Mesenchymal stem cell (in vitro differentiated cells and primary cell): Measurements from ENCODE around the gene RPH3AL.

Source experiments
- DNase-seq: peaks from one replicate; pipeline ENCODE4 v3.0.0-alpha.2; 2013
- H2AFZ ChIP-seq: one replicate; pipeline ENCODE4 v1.6.1; 2013; ENCODE audit warnings: low read depth, mild to moderate bottlenecking, control low read depth, inconsistent platforms, low read length, moderate library complexity
- H2AK5ac ChIP-seq: 2 replicates; pipeline ENCODE4 v1.6.1; 2013; ENCODE audit warnings: low read length, moderate library complexity, mild to moderate bottlenecking, inconsistent platforms; ENCODE audit not compliant: severe bottlenecking
- H2BK120ac ChIP-seq: one replicate; pipeline ENCODE4 v1.6.1; 2013; ENCODE audit warnings: low read depth, mild to moderate bottlenecking, inconsistent platforms, low read length, moderate library complexity
- H2BK12ac ChIP-seq, 2 experiments: one replicate each; pipeline ENCODE4 v1.6.1; 2013; ENCODE audit warnings: inconsistent platforms in 2 of 2, low read length in 2 of 2, mild to moderate bottlenecking in 2 of 2, moderate library complexity in 2 of 2, control low read depth in 1 of 2
- H2BK15ac ChIP-seq: one replicate; pipeline ENCODE4 v1.6.1; 2013; ENCODE audit warnings: mild to moderate bottlenecking, low read depth, inconsistent platforms; ENCODE audit not compliant: poor library complexity, severe bottlenecking
- H2BK5ac ChIP-seq: 2 replicates; pipeline ENCODE4 v1.6.1; 2013; ENCODE audit warnings: low read depth, mild to moderate bottlenecking, low read length, control low read depth, inconsistent platforms; ENCODE audit not compliant: poor library complexity, severe bottlenecking
- H3K14ac ChIP-seq, 2 experiments: one replicate each; pipeline ENCODE4 v1.6.1; 2013; ENCODE audit warnings: inconsistent platforms in 2 of 2, low read length in 2 of 2, control low read depth in 1 of 2, mild to moderate bottlenecking in 1 of 2, moderate library complexity in 1 of 2
- H3K18ac ChIP-seq, 2 experiments: one replicate each; pipeline ENCODE4 v1.6.1; 2013; ENCODE audit warnings: inconsistent platforms in 2 of 2, low read length in 2 of 2, control low read depth in 1 of 2, low read depth in 1 of 2, mild to moderate bottlenecking in 1 of 2
- H3K23ac ChIP-seq, 2 experiments: one replicate each; pipeline ENCODE4 v1.6.1; 2013; ENCODE audit warnings: inconsistent platforms in 2 of 2, low read length in 2 of 2, mild to moderate bottlenecking in 2 of 2, moderate library complexity in 2 of 2, control low read depth in 1 of 2
- H3K27ac ChIP-seq: 2 replicates; pipeline ENCODE4 v1.5.1; 2013; ENCODE audit warnings: mild to moderate bottlenecking, moderate library complexity, low read length, control low read depth, inconsistent platforms; ENCODE audit not compliant: poor library complexity, severe bottlenecking
- H3K27me3 ChIP-seq, 2 experiments: 2 replicates each; pipeline versions ENCODE4 v1.6.1 to v1.7.0; 2013; ENCODE audit warnings: low read length in 2 of 2, mild to moderate bottlenecking in 2 of 2, moderate library complexity in 2 of 2, control low read depth in 1 of 2, inconsistent platforms in 1 of 2; ENCODE audit not compliant: control insufficient read depth in 1 of 2, insufficient read depth in 1 of 2
- H3K36me3 ChIP-seq, 2 experiments: 2 replicates each; pipeline versions ENCODE4 v1.6.1 to v1.7.0; 2013; ENCODE audit warnings: low read length in 2 of 2, control low read depth in 1 of 2, inconsistent platforms in 1 of 2, low read depth in 1 of 2, mild to moderate bottlenecking in 1 of 2; ENCODE audit not compliant: insufficient read depth in 2 of 2, control insufficient read depth in 1 of 2
- H3K4ac ChIP-seq, 2 experiments: one replicate each; pipeline ENCODE4 v1.6.1; 2013; ENCODE audit warnings: inconsistent platforms in 2 of 2, low read length in 2 of 2, mild to moderate bottlenecking in 2 of 2, moderate library complexity in 2 of 2, control low read depth in 1 of 2, low read depth in 1 of 2
- H3K4me1 ChIP-seq: 2 replicates; pipeline ENCODE4 v1.6.1; 2013; ENCODE audit warnings: low read depth, low read length, control low read depth; ENCODE audit not compliant: control insufficient read depth, insufficient read depth
- H3K4me2 ChIP-seq: 2 replicates; pipeline ENCODE4 v1.6.1; 2013; ENCODE audit warnings: low read length, mild to moderate bottlenecking, inconsistent platforms; ENCODE audit not compliant: poor library complexity, severe bottlenecking
- H3K4me3 ChIP-seq, 2 experiments: 2 replicates each; pipeline versions ENCODE4 v1.5.1 to v1.7.0; 2013; ENCODE audit warnings: low read length in 2 of 2, mild to moderate bottlenecking in 2 of 2, control low read depth in 1 of 2, low read depth in 1 of 2; ENCODE audit not compliant: insufficient read depth in 1 of 2
- H3K79me1 ChIP-seq: replicated peaks from 2 replicates; pipeline ENCODE4 v1.6.1; 2013; ENCODE audit warnings: mild to moderate bottlenecking, control low read depth, low read length, inconsistent platforms; ENCODE audit not compliant: poor library complexity, severe bottlenecking
- H3K9ac ChIP-seq: 2 replicates; pipeline ENCODE4 v1.7.0; 2013; ENCODE audit warnings: mild to moderate bottlenecking, low read length, moderate library complexity
- H3K9me3 ChIP-seq: 2 replicates; pipeline ENCODE4 v1.7.0; 2013; ENCODE audit warnings: mild to moderate bottlenecking, low read length; ENCODE audit not compliant: control insufficient read depth
- H4K8ac ChIP-seq: one replicate; pipeline ENCODE4 v1.6.1; 2013; ENCODE audit warnings: inconsistent platforms, mild to moderate bottlenecking, low read length, moderate library complexity
- H4K91ac ChIP-seq: one replicate; pipeline ENCODE4 v1.6.1; 2013; ENCODE audit warnings: mild to moderate bottlenecking, low read length, inconsistent platforms
- WGBS: methylation state at CpG from one replicate; pipeline ENCODE4 v1.1.7; 2013; ENCODE audit warnings: mixed read lengths; 5-methylcytosine and 5-hydroxymethylcytosine counted together

RPH3AL gene

GRCh38 chr17:213286-214105 lies 139.1 kb downstream of the RPH3AL start:
- Histone ChIP-seq H3K36me3 (peaks cover 0 to 19% of the 10 kb centered on the region in 2 experiments), H3K4ac (no peak overlapping the region), H3K23ac (no peak overlapping the region), H3K27ac (no peak overlapping the region), H2BK120ac (no peak overlapping the region), H3K27me3 (peaks cover 0 to 10% of the 10 kb centered on the region in 2 experiments), H3K4me2 (no peak overlapping the region), H3K4me3 (no peak overlapping the region), H4K8ac (no peak overlapping the region), H2AFZ (no peak overlapping the region), H3K79me1 (no peaks in the 10 kb centered on the region), H3K9me3 (no peaks in the 10 kb centered on the region), H3K4me1 (peaks cover 11% of the 10 kb centered on the region), H4K91ac (no peak overlapping the region), H2AK5ac (no peak overlapping the region), H2BK12ac (no peak overlapping the region), H3K14ac (no peak overlapping the region), H3K9ac (no peak overlapping the region), H2BK15ac (no peak overlapping the region), H2BK5ac (no peak overlapping the region), H3K18ac (no peak overlapping the region)
- DNase-seq: no peak
- 96% methylated on average over 23 of the region's 25 CpGs for WGBS

GRCh38 chr17:210402-210801 lies 142.2 kb downstream of the RPH3AL start:
- DNase-seq: no peak
- WGBS: 98% methylated on average over 5 of the region's 8 CpGs
- Histone ChIP-seq H3K14ac (no peak overlapping the region), H3K9ac (no peak overlapping the region), H3K27ac (no peak overlapping the region), H2BK12ac (no peak overlapping the region), H4K91ac (no peak overlapping the region), H3K79me1 (no peaks in the 10 kb centered on the region), H3K4me1 (peaks cover 9% of the 10 kb centered on the region), H3K36me3 (peaks cover 0 to 19% of the 10 kb centered on the region in 2 experiments), H4K8ac (no peak overlapping the region), H2BK5ac (no peak overlapping the region), H2BK120ac (no peak overlapping the region), H3K4ac (no peak overlapping the region), H3K23ac (no peak overlapping the region), H2AFZ (no peak overlapping the region), H3K9me3 (no peaks in the 10 kb centered on the region), H3K4me3 (no peak overlapping the region), H3K4me2 (no peak overlapping the region), H2BK15ac (no peak overlapping the region), H2AK5ac (no peak overlapping the region), H3K27me3 (peaks cover 8 to 33% of the 10 kb centered on the region in 2 experiments), H3K18ac (no peak overlapping the region)

DNA sequence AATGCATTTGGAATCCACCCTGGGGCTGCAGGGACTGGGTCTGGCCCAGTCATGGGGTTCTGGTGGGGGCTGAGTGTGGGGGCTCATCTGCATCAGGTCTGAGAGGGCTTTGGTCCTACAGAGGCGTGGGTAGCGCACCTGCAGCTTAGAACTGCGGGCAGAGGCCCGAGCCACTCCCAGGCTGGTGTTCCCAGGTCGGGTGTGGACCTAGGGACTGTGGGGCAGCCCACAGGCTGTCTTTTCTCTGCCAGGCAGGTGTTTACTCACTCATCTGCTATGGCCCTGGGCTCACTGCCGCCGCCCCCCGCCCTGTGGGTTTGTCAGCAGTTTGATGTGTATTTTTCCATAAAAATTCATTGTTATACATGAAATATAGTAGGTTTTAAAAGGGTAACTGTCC lies 144.2 kb downstream of the RPH3AL start:
- no peak overlapping the region for H3K23ac ChIP-seq
- 97% methylated on average over 5 of the region's 8 CpGs for WGBS
- H3K27ac ChIP-seq: no peak overlapping the region

DNA sequence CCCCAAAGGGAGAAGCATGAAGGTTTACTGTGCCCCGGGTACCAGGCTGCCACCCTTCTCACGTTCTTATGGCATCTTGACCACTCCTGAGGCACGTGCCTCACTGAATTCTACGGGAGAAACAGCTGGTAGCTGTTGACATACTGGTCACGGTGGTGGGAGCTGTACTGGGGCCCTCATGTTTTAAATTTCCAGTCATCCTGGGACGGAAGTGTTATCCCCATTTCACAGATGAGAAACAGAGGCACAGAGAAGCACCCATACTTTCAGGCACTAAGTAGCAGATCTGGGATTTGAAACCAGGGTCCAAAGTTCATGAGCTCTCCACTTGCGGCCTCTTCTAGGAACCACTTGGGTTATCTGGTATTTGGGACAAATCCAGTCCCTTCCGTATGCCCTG lies 144.8 kb downstream of the RPH3AL start:
- Histone ChIP-seq H3K27ac (no peak overlapping the region), H2BK120ac (no peak overlapping the region), H3K4me2 (no peak overlapping the region), H2BK12ac (no peak overlapping the region), H3K27me3 (peaks cover 8 to 49% of the 10 kb centered on the region in 2 experiments), H3K4ac (no peak overlapping the region), H3K18ac (no peak overlapping the region), H3K36me3 (peaks cover 0 to 8% of the 10 kb centered on the region in 2 experiments), H2AFZ (no peak overlapping the region), H3K14ac (no peak overlapping the region), H4K91ac (no peak overlapping the region), H4K8ac (no peak overlapping the region), H3K4me1 (peaks cover 3% of the 10 kb centered on the region), H2BK15ac (no peak overlapping the region), H3K9me3 (no peaks in the 10 kb centered on the region), H3K23ac (no peak overlapping the region), H2AK5ac (no peak overlapping the region), H3K79me1 (no peaks in the 10 kb centered on the region), H3K9ac (no peak overlapping the region), H2BK5ac (no peak overlapping the region), H3K4me3 (no peak overlapping the region)
- WGBS: 90% methylated on average over 8 of the region's 8 CpGs
- no peak for DNase-seq

More for the DNA sequence above, 144.2 kb downstream of the RPH3AL start:
- H3K79me1 ChIP-seq: no peaks in the 10 kb centered on the region
- H3K14ac ChIP-seq: no peak overlapping the region
- no peaks in the 10 kb centered on the region for H3K9me3 ChIP-seq
- no peak overlapping the region for H2AK5ac ChIP-seq
- no peak overlapping the region for H2BK120ac ChIP-seq
- no peak overlapping the region for H3K4me2 ChIP-seq
- no peak for DNase-seq
- no peak overlapping the region for H3K9ac ChIP-seq
- no peak overlapping the region for H3K18ac ChIP-seq
- H2BK5ac ChIP-seq: no peak overlapping the region
- no peak overlapping the region for H2BK15ac ChIP-seq
- no peak overlapping the region for H3K4me3 ChIP-seq
- H3K4ac ChIP-seq: no peak overlapping the region
- H3K4me1 ChIP-seq: peaks cover 3% of the 10 kb centered on the region
- H3K27me3 ChIP-seq: peaks cover 8 to 42% of the 10 kb centered on the region in 2 experiments
- H2AFZ ChIP-seq: no peak overlapping the region
- no peak overlapping the region for H4K8ac ChIP-seq
- peaks cover 0 to 13% of the 10 kb centered on the region in 2 experiments for H3K36me3 ChIP-seq
- H4K91ac ChIP-seq: no peak overlapping the region
- H2BK12ac ChIP-seq: no peak overlapping the region
